NB4 (cell line): ENCODE data around the gene MYH9.
"Not testable (repeated sequence)": the region's sequence is repeated elsewhere in the genome, so short reads cannot be mapped to it uniquely, and the experiment has no call there.

Source experiments
- CTCF ChIP-seq: IDR thresholded peaks from one replicate; pipeline ENCODE4 v1.5.1; 2012; ENCODE audit warnings: low read depth, low read length
- MAX ChIP-seq: IDR thresholded peaks from 2 replicates; pipeline ENCODE4 v1.6.1; 2011; ENCODE audit warnings: low read depth, low read length

GRCh38 chr22:36261675-36262074 is 126.1 kb downstream of the MYH9 start:
- not testable (repeated sequence) for TF ChIP-seq CTCF, MAX
